Esophagus squamous epithelium (tissue), 5 donors: ENCODE results near the gene CLSTN3. TPM values are rescaled to one million over a fixed set of nuclear protein-coding genes. Genes with fewer than 3 reads are reported as not detected.
A peak's percentile ranks its signal among the peaks of the same experiment; 100 is the strongest.
"Not testable (repeated sequence)": the region's sequence is repeated elsewhere in the genome, so short reads cannot be mapped to it uniquely, and the experiment has no call there.

Experiments
- DNase-seq: peaks from one replicate; lab custom pipeline; 2025; lab: John Stamatoyannopoulos, UW
- H3K27ac ChIP-seq, 4 donors: fragments of 200-600 bp; sonication (generic); one replicate each; pipeline ENCODE4 v1.5.1; 2016 to 2019; ENCODE audit warnings: mild to moderate bottlenecking in 1 of 4
- H3K27me3 ChIP-seq, 4 donors: fragments of 200-600 bp; sonication (generic); 1 replicate in 3 of 4; 2 replicates in 1 of 4; pipeline versions ENCODE4 v1.5.1 to v1.6.0; 2017 to 2021; ENCODE audit warnings: antibody characterized with exemption in 1 of 4
- H3K36me3 ChIP-seq, 3 donors: fragments of 200-600 bp; sonication (generic); one replicate each; pipeline ENCODE4 v1.5.1; 2016 to 2019
- H3K4me1 ChIP-seq, 3 donors: fragments of 200-600 bp; sonication (generic); one replicate each; pipeline ENCODE4 v1.5.1; 2017 to 2019
- H3K4me3 ChIP-seq, 4 donors: fragments of 200-600 bp; sonication (generic); 1 replicate in 3 of 4; 2 replicates in 1 of 4; pipeline ENCODE4 v1.5.1; 2016 to 2019; ENCODE audit warnings: mild to moderate bottlenecking in 2 of 4, moderate library complexity in 1 of 4
- H3K9me3 ChIP-seq, 3 donors: fragments of 200-600 bp; sonication (generic); one replicate each; pipeline ENCODE4 v1.5.1; 2016 to 2019
- CTCF ChIP-seq, 6 experiments: fragments of 450-650 bp in 4 of 6; fragments of 200-600 bp in 2 of 6; sonication (generic) in 2 of 6; IDR thresholded peaks; one replicate each; pipeline ENCODE4 v1.5.1; 2016 to 2019; ENCODE audit warnings: antibody characterized with exemption in 6 of 6, mild to moderate bottlenecking in 4 of 6, moderate library complexity in 4 of 6
- POLR2A ChIP-seq, 4 donors: fragments of 450-650 bp; IDR thresholded peaks; one replicate each; pipeline ENCODE4 v1.6.1; 2017; ENCODE audit warnings: antibody characterized with exemption in 4 of 4, mild to moderate bottlenecking in 4 of 4, moderate library complexity in 3 of 4
- WGBS, 2 donors: methylation state at CpG; one replicate each; pipeline ENCODE4 v1.1.5; 2018; 5-methylcytosine and 5-hydroxymethylcytosine counted together
- intact Hi-C: fragments of 100-400 bp; cut with DNase I; formaldehyde crosslinking; loops from one replicate; pipeline ENCODE4 v1.15.0; 2022
- total RNA-seq, 4 donors: library from RNA; depleted of rRNA; stranded (reverse); fragments of >200 nt; gene quantifications; one replicate each; pipeline ENCODE4 v1.1.0, GENCODE V29; 2016
- donor health status: DM: yes; HTN: yes; CAD: no.

Gene CLSTN3
- total RNA-seq, 4 donors from 2014 or later: 4.8 to 12.4 (median 9.5) TPM

- DNase-seq: no peak
- no peak for TF ChIP-seq POLR2A (IDR thresholded peaks at IDR 0.05)
- TF ChIP-seq CTCF (IDR thresholded peaks at IDR 0.05): no peak
Measured at GRCh38 chr12:7102582-7102981, 27.6 kb upstream of the CLSTN3 start.

GRCh38 chr12:7103837-7104584 is 26.2 kb upstream of the CLSTN3 start:
- peaks cover 0 to 35% (median 15%) of the 10 kb centered on the region in 3 donors for H3K4me1 ChIP-seq
- WGBS, 2 donors: 89 to 95% methylated on average over 13 to 14 of the region's 14 CpGs
- DNase-seq: no peak
- H3K4me3 ChIP-seq: no peak overlapping the region
- peaks cover 0 to 57% (median 7%) of the 10 kb centered on the region in 3 donors for H3K36me3 ChIP-seq
- H3K9me3 ChIP-seq: no peaks in the 10 kb centered on the region
- no peak for TF ChIP-seq CTCF (IDR thresholded peaks at IDR 0.05)
- no peak for TF ChIP-seq POLR2A (IDR thresholded peaks at IDR 0.05)
- no peak overlapping the region for H3K27ac ChIP-seq
- intact Hi-C loops: no loop called here
- no peaks in the 10 kb centered on the region for H3K27me3 ChIP-seq

More at GRCh38 chr12:7102582-7102981, 27.6 kb upstream of the CLSTN3 start:
- WGBS, 2 donors: 73 to 77% methylated on average over 3 of the region's 3 CpGs
- Histone ChIP-seq H3K27me3 (no peaks in the 10 kb centered on the region), H3K4me1 (peaks cover 0 to 22% (median 8%) of the 10 kb centered on the region in 3 donors), H3K4me3 (no peak overlapping the region), H3K9me3 (no peaks in the 10 kb centered on the region), H3K36me3 (peaks cover 0 to 70% (median 7%) of the 10 kb centered on the region in 3 donors), H3K27ac (no peak overlapping the region)
- intact Hi-C loops: no loop called here

GRCh38 chr12:7106082-7106481 is 24.1 kb upstream of the CLSTN3 start:
- H3K4me1 ChIP-seq: peaks cover 11 to 52% (median 22%) of the 10 kb centered on the region in 3 donors
- WGBS, 2 donors: 83 to 96% methylated on average over 1 of the region's 1 CpG
- TF ChIP-seq CTCF (IDR thresholded peaks at IDR 0.05) (no peak), POLR2A (IDR thresholded peaks at IDR 0.05) (no peak)
- no peaks in the 10 kb centered on the region for H3K27me3 ChIP-seq
- H3K4me3 ChIP-seq: no peak overlapping the region
- intact Hi-C loops: no loop called here
- H3K27ac ChIP-seq: no peak overlapping the region
- peaks cover 0 to 39% (median 0%) of the 10 kb centered on the region in 3 donors for H3K36me3 ChIP-seq
- no peaks in the 10 kb centered on the region for H3K9me3 ChIP-seq
- no peak for DNase-seq

- intact Hi-C loops, H3K27me3 ChIP-seq, DNase-seq, H3K9me3 ChIP-seq: not testable (repeated sequence)
- Histone ChIP-seq H3K4me3 (peak overlapping the region in 2 of 4 donors; percentile 32 to 64), H3K4me1 (peaks cover 11 to 51% (median 22%) of the 10 kb centered on the region in 3 donors), H3K36me3 (peaks cover 0 to 29% (median 0%) of the 10 kb centered on the region in 3 donors), H3K27ac (peak overlapping the region in 2 of 4 donors; percentile 95)
- whole genome bisulfite sequencing, 2 donors: 94 to 99% methylated on average over 4 to 5 of the region's 5 CpGs
Measured at GRCh38 chr12:7107181-7107580, 23.0 kb upstream of the CLSTN3 start.

- Histone ChIP-seq H3K4me3 (peak overlapping the region; percentile 43 to 86 (median 68)), H3K27ac (peak overlapping the region; percentile 87 to 98 (median 95)), H3K9me3 (no peaks in the 10 kb centered on the region), H3K36me3 (peaks cover 0 to 24% (median 0%) of the 10 kb centered on the region in 3 donors), H3K4me1 (peaks cover 11 to 51% (median 22%) of the 10 kb centered on the region in 3 donors), H3K27me3 (no peaks in the 10 kb centered on the region)
- TF ChIP-seq CTCF (IDR thresholded peaks at IDR 0.05): no peak
- intact Hi-C loops: no loop called here
- 23 to 27% methylated on average over 3 of the region's 3 CpGs for WGBS, 2 donors
- no peak for DNase-seq
Measured at GRCh38 chr12:7107636-7108002, 22.6 kb upstream of the CLSTN3 start.
